Measurements from ENCODE around the gene IDUA. TPM values are rescaled to one million over a fixed set of nuclear protein-coding genes. Genes with fewer than 3 reads are reported as not detected.

Gene IDUA
- polyA plus RNA-seq, 12 donors: 6.8 to 19.7 (median 11.1) TPM; not detected in 1

DNA sequence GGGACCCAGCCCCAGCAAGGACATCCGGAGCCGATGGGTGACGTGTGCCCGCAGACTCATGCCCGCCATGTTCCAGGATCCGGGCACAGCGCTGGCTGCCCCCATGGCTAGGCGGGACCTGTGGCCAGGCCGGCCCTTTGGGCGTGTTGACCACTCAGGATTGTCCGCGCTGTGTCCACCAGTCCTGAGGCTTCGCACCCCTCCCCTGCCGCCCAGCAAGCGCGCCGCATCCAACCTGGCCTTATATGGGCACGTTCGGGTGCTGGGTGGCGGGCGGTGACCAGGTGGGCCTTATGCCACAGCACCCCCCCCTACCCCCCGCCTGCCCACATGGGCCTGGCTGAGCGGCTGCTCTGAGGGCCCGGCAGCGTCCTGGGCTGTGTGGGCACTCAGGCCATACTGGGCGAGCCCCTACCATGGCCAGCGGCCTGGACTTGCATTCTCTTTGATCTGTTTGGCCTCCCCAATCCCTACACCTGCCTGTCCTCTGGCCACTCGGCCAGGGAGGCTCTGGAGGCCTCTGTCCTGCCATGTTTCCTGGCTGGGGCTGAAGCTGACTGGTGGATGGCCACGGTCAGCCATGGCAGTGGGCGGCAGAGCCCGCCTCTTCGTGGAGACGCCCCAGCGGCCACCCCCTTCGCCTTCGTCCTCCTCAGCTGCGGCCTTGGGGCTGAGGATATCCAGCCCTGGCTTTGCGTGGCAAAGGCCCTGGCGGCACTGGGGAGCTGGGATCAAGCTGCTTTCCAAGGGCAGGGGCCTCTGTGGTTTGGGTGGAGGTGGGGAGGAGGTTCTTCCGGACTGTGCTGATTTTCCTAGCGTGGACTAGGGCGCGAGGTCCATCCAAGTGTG lies 26.6 kb downstream of the IDUA start:
- DNase-seq: no peak

DNA sequence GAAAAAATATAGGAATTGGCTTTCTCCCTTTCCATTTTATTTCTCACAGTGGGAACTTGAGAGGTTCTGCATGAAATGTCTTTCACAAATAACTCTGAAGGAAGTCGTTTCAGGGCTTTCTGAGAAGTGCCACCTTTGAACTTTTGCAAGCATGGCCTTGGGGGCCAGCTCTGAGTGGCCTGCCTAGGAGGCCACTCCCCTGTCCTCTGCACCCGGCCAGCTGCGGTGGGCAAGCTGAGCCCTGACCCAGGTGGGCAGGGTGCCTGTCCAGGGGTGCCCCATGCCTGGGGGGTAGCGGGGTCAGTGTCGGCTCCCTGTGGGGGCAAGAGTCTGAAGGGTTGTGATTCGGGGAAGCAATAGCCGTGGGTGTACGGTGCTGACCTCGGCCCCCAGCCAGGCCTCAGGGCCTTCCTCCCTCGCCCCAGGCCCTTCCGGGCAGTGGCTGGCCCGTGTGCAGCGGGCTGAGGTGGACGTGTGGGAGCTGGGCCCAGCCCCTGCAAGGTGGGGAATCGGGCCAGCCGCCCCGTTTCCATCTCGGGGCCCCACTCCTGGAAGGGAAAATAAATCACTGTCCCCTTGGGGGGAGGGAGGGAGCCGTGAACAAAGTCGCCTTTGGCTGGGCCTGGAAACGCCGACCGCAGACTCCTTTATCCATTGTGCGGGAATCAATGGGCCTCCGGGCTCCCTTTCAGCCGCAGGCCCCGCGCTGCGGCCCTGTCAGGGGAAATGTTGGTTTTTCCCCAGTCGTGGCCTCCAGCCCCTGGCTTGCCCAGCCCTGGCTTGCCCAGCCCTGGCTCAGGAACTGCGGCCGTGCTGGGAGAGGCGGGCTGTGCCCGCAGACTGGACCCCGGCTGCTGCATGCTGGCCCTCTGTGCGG lies 27.7 kb downstream of the IDUA start:
- no peak for DNase-seq

DNA sequence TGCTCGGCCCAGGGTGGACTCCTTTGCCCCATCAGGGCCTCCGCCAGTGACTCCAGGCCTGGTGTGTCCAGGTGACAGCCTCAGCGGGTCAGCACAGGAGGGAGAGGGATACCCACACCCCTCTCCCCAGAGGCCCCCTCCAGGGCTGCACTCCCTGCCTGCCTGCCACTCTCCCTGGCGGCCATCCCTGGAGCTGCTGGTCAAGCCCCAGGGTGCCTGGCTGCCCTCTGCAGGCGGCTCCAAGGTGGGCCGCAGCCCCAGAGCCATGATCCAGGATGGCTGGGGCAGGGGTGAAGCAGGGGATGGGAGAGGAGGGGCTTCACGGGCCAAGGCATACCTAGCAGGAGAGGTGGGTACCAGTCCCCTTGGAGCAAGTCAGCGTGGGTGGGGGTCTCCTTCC lies 28.3 kb downstream of the IDUA start:
- no peak for DNase-seq

- no peak for DNase-seq
These were observed 28.9 kb downstream of the IDUA start for GRCh38 chr4:1015746-1016145.

GRCh38 chr4:1017211-1017610 lies 30.4 kb downstream of the IDUA start:
- DNase-seq: no peak

DNA sequence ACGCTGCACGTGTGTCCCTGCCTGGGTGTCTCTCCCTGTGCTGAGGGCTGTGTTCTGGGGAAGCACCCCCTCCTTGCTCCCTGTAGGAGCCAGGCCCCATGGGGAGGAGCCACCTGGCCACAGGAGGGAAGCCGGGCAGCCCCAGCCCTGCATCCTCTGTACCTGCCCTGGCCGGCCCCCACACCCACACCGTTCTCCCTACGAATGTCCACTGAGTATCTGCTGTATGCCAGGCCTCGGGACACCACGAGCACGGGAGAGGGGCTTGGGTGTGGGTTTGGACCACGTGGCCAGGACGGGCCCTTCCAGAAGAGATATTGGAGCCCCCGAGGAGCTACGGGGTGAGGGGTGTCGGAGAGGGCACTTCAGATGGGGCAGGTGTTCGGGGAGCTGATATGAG lies 30.9 kb downstream of the IDUA start:
- DNase-seq: no peak

- no peak for DNase-seq
These were observed 31.5 kb downstream of the IDUA start for GRCh38 chr4:1018147-1019020.

DNA sequence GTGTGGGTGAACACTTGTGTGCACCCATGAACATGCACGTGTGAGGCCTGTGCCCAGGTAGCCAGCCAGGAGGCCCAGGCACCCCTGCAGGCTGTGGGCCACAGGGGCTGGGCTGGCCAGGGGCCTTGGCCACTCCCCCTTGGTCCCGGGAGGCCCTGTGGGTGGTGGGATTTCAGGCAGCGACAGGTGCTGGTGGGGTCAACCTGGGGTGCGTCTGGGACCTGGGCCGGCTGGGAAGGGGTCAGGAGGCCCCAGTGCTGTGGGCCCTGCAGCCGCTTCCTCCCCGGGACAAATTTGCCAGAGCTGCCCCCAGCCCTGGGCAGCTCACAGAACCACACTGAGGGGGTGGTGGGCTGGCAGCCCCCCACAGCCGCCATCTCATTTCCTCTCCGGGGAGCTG lies 32.5 kb downstream of the IDUA start:
- DNase-seq: no peak

DNA sequence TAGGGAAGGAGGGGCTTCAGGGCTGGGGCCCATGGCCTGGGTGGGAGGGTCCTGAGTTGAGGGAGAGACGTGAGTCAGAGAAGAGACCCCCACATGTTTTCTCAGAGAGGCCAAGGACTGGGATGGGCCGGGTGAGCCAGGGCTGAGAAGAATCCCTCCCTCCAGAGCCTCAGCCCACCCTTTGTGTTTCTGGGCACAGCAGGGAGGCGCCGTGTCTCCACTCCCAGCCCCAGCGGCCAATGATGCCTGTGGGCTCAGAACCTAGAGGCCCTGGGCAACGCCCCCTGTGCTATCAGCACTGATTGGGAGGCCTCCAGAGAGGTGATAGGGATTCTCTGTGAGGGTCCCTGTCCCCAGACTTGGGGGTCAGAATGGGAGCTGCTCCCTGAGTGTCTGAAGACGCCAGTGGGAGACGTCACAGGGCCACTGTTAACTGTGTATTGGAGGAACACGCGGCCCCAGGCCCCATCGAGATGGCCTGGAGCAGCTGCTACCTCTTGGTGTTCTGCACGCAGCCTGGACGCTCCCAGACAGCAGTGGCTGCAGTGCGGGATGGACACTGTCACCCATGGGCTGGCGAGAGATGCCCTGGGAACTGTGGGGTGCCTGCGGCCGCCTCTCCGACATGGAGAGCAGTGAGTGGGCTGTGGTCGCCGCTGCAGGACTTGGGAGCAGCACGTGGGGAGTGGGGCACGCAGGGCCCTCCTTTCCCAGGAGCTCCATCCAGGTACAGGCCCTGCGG lies 33.1 kb downstream of the IDUA start:
- no peak for DNase-seq

DNA sequence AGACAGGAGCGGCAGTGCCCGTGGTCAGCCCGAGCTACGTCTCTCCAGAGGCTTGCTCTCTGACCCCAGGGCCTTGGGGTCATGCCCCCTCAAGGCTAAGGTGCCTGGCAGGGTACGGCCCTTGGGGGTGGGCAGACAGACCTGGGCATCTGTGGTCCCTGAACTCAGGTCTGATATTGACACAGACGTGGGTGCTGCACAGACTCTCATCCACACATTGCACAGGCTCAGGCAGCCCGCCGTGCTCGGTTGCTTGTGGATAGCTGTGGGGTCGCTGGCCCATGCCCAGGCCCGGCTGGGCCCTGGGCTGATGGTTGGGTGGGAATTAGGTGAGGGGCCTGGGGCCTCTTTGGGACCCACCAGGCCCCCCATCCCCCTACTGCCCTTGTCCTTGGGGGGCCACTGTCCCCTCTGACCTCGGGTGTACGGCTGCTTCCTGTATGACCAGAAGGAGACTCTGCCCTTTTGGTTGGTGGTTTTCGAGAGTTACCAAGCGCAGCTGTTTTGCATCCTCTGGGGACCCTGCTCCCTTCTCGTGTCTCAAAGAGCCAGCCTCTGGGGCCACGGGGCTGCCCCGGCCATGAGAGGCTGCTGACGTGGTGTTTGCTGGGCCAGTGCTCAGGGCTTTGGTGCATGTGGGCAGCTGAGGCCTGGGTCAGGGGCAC lies 34.7 kb downstream of the IDUA start:
- DNase-seq: no peak

DNA sequence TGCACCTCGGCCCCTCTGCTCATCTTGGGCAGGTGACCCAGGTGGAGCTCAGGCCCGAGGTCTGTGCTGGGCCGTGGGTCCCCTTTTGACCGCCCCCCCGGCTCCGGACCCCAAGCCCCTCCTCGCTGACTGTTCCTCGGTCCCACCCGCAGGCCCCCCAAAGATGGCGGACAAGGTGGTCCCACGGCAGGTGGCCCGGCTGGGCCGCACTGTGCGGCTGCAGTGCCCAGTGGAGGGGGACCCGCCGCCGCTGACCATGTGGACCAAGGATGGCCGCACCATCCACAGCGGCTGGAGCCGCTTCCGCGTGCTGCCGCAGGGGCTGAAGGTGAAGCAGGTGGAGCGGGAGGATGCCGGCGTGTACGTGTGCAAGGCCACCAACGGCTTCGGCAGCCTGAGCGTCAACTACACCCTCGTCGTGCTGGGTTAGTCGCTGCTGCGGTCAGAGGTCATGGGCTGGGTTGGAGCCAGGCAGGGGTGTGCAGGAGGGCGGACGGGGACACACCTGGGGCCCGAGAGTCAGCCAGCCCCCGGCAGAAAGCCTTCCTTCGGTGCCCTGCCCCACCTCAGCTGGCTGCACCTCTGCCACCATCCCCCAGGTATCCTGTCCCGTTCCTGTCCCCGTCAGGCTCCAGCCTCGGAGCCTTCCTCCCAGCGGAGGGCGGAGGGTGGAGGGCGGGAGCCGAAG lies 35.4 kb downstream of the IDUA start:
- DNase-seq: no peak

DNA sequence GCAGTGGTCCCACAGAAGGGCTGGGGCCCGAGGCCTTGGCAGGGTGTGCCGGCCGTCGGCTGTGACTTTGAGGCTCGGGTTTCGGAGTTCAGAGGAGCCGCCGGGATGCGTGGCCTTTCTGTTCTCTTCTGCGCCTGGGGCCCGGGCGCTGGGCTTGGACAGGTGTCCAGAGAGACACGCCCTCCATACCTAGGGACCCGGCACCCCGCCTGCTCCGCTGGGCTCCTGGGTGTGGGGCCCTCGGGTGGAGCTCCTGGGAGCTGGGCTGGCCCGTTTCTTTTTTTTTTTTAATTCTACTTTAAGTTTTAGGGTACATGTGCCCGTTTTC lies 35.9 kb downstream of the IDUA start:
- no peak for DNase-seq

DNA sequence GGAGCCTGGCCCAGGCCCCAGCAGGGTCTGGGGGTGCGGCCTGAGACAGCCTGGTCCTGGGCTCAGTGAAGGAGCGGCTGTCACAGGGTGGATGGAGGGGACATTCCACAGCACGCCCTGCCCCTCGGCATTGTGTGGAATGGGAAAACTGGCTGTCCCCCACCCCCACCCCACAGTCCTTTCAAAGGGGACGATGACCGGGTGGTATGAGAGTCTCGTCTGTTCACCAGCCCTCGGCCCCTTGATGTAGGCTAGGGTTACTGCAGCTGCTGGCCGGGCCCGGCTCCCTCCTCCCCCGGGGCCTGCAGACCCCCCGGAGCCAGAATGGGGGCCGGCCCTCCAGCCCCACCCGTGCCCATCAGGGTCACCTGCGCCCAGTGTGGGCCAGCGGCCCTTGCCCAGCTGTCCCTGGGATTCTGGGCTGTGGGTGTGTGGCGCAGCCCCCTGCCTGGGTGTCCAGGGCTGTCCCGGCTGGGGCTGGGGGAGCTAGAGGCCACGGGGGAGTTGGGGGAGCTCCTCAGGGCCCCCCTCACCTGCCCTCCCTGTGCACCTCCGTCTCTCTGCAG lies 36.3 kb downstream of the IDUA start:
- DNase-seq: no peak

GRCh38 chr4:1023895-1024740 lies 37.3 kb downstream of the IDUA start:
- DNase-seq: no peak

DNA sequence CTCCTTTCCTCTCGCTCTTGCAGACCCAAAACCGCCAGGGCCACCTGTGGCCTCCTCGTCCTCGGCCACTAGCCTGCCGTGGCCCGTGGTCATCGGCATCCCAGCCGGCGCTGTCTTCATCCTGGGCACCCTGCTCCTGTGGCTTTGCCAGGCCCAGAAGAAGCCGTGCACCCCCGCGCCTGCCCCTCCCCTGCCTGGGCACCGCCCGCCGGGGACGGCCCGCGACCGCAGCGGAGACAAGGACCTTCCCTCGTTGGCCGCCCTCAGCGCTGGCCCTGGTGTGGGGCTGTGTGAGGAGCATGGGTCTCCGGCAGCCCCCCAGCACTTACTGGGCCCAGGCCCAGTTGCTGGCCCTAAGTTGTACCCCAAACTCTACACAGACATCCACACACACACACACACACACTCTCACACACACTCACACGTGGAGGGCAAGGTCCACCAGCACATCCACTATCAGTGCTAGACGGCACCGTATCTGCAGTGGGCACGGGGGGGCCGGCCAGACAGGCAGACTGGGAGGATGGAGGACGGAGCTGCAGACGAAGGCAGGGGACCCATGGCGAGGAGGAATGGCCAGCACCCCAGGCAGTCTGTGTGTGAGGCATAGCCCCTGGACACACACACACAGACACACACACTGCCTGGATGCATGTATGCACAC lies 38.2 kb downstream of the IDUA start:
- no peak for DNase-seq

GRCh38 chr4:1026115-1026514 lies 39.3 kb downstream of the IDUA start:
- no peak for DNase-seq

GRCh38 chr4:1027219-1027914 lies 40.5 kb downstream of the IDUA start:
- DNase-seq: no peak

DNA sequence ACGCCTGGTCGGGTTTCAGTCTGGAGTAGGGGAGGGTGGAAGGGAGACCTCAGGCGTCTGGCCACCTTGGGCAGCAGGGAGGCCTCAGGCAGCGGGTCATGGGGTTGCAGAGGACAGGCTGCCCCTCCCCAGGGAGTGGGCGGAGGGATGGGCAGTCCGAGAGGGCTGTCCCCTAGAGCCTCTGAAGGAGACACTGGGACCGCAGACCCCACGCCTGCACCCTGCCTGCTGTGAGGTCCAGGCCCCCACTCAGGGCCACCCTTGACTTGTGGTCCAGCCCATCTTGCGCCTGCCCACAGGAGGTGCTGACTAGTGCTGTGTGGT lies 41.0 kb downstream of the IDUA start:
- no peak for DNase-seq
